ENCODE data around the gene SLC38A2. TPM values are rescaled to one million over a fixed set of nuclear protein-coding genes. Genes with fewer than 3 reads are reported as not detected.

SLC38A2 gene
- total RNA-seq, 1 donor from 2014 or later = 384 TPM

- Histone ChIP-seq H3K36me3 (peaks cover 2 to 6% of the 10 kb centered on the region in 2 donors), H3K27ac (peak overlapping the region; percentile 63 to 72), H3K4me1 (peaks cover 0 to 11% of the 10 kb centered on the region in 2 donors), H3K4me3 (no peak overlapping the region), H3K9me3 (no peaks in the 10 kb centered on the region), H3K27me3 (no peaks in the 10 kb centered on the region)
- DNase-seq (ENCODE audit: low spot score in 2 of 2) = no peak
- TF ChIP-seq CTCF (IDR thresholded peaks at IDR 0.05) = no peak
- intact Hi-C loops (cut with DNase I) = loop anchor here (5.0 kb wide), 1 partner anchor 147 kb away; no protein-coding TSS in a partner anchor
Observed at GRCh38 chr12:46354111-46354801, 18.3 kb downstream of the SLC38A2 start.

- DNase-seq (ENCODE audit: low spot score in 2 of 2) = no peak
Observed at GRCh38 chr12:46351886-46352650, 20.5 kb downstream of the SLC38A2 start.

GRCh38 chr12:46351138-46351537 lies 21.4 kb downstream of the SLC38A2 start:
- no peak overlapping the region for H3K4me3 ChIP-seq
- intact Hi-C loops (cut with DNase I) = loop anchor here (5.0 kb wide), 1 partner anchor 144 kb away; no protein-coding TSS in a partner anchor

More at GRCh38 chr12:46351886-46352650, 20.5 kb downstream of the SLC38A2 start:
- Histone ChIP-seq H3K27ac (peak overlapping the region; percentile 63 to 72), H3K4me1 (peaks cover 0 to 11% of the 10 kb centered on the region in 2 donors), H3K9me3 (no peaks in the 10 kb centered on the region), H3K36me3 (no peaks in the 10 kb centered on the region), H3K4me3 (no peak overlapping the region), H3K27me3 (no peaks in the 10 kb centered on the region)
- intact Hi-C loops (cut with DNase I) = loop anchor here (5.0 kb wide), 1 partner anchor 145 kb away; no protein-coding TSS in a partner anchor
- no peak for TF ChIP-seq CTCF (IDR thresholded peaks at IDR 0.05)

GRCh38 chr12:46349253-46349652 lies 23.3 kb downstream of the SLC38A2 start:
- no peaks in the 10 kb centered on the region for H3K36me3 ChIP-seq
- H3K27ac ChIP-seq = no peak overlapping the region
- intact Hi-C loops (cut with DNase I) = no loop called here
- H3K4me1 ChIP-seq = peaks cover 0 to 8% of the 10 kb centered on the region in 2 donors
- DNase-seq (ENCODE audit: low spot score in 2 of 2) = no peak
- H3K9me3 ChIP-seq = no peaks in the 10 kb centered on the region
- TF ChIP-seq CTCF (IDR thresholded peaks at IDR 0.05) = no peak
- H3K27me3 ChIP-seq = no peaks in the 10 kb centered on the region
- no peak overlapping the region for H3K4me3 ChIP-seq

More at GRCh38 chr12:46351138-46351537, 21.4 kb downstream of the SLC38A2 start:
- Histone ChIP-seq H3K27ac (no peak overlapping the region), H3K4me1 (peaks cover 0 to 8% of the 10 kb centered on the region in 2 donors), H3K36me3 (no peaks in the 10 kb centered on the region), H3K9me3 (no peaks in the 10 kb centered on the region), H3K27me3 (no peaks in the 10 kb centered on the region)
- no peak for DNase-seq (ENCODE audit: low spot score in 2 of 2)
- TF ChIP-seq CTCF (IDR thresholded peaks at IDR 0.05) = no peak

- no peaks in the 10 kb centered on the region for H3K27me3 ChIP-seq
- H3K27ac ChIP-seq = peak overlapping the region; percentile 32 to 51
- H3K4me1 ChIP-seq = peaks cover 5% of the 10 kb centered on the region in 2 donors
- DNase-seq (ENCODE audit: low spot score in 2 of 2) = no peak
- H3K36me3 ChIP-seq = no peaks in the 10 kb centered on the region
- TF ChIP-seq CTCF (IDR thresholded peaks at IDR 0.05) = no peak
- H3K9me3 ChIP-seq = no peaks in the 10 kb centered on the region
- intact Hi-C loops (cut with DNase I) = loop anchor here (2.0 kb wide), 1 partner anchor 592 kb away; no protein-coding TSS in a partner anchor
- no peak overlapping the region for H3K4me3 ChIP-seq
Observed at GRCh38 chr12:46343118-46343852, 29.3 kb downstream of the SLC38A2 start.
